ENCODE data around the gene SH2D3C.

The SH2D3C gene

DNA sequence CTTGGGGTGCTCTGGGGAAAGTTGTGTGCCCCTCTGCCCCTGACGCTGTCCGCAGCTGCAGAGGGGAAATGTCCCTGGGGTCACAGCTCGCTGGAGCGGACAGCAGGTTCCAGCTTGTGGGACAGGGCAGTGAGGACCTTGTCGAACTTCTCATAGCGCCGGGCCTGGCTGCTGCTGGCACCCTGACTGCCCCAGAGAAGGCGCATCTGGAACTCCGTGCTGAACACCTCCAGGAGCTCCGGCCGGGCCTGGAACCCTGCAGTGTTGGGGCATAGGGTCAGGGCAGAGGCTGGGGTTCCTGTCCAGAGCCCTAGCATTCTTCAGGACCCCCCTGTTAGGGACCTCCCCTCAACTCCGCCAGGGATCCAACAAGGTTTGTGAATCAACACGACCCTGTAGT, 39.8 kb downstream of the SH2D3C start:
- DNase-seq (ENCODE audit: low read depth), result no peak

DNA sequence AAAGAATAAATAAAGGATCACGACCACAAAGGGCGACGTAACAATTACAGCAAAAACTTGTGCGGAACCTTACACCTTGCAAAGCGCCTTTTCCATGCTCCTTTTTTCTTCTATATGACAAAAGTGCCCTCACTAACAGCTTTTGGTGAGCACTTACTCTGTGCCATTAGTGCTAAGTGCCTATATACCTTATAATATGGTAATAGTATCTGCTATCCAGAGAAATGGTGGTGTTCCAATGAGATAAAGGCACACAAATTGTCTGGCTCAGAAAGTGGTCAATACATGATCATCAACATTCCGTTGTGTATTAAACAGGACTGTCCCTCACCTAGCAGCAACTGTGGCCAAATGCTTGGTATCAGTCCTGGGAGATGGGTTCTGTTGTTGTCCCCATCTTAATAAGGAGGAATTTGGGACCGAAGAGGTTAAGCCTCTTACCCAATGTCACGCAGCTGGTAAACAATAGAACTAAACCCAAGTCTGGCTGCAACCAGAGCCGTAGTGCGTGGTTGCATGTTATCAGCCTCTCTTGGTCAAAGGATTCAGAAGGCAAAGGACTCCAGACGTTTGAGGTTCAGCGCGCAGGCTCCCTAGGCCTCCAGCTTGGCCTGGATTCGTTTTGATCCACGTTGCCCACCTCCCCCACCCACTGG, 42.8 kb downstream of the SH2D3C start:
- DNase-seq (ENCODE audit: low read depth), result no peak

GRCh38 chr9:127734747-127735529, 43.5 kb downstream of the SH2D3C start, which contains the start of gene TOR2A:
TSS of gene TOR2A (minus strand) at chr9:127735294. CDS start at chr9:127735270, 24 bp downstream.
- peak; percentile 96 for DNase-seq (ENCODE audit: low read depth)

DNA sequence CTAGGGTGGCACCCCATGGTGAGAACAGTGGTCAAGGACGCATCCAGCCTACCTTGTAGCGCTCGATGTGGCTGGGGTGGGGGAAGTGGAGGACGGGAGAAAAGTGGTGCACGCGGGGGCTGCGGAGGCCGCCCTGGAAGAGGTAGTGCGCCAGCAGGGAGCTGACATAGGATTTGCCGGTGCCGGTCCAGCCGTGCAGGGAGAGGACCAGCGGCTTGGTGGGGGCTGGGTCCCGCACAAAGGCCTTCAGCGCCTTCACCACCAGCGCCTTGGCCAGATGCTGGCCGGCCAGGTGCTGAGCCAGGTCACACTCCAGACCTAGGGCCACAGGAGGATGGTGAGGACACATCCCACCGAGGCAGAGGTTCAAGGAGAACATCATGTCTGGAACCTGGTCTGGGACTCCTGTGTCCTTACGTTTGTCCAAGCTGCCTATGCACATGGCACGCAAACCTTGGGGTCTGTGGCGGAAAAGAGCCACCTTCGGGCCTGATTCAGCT, 44.2 kb downstream of the SH2D3C start:
- no peak for DNase-seq (ENCODE audit: low read depth)

DNA sequence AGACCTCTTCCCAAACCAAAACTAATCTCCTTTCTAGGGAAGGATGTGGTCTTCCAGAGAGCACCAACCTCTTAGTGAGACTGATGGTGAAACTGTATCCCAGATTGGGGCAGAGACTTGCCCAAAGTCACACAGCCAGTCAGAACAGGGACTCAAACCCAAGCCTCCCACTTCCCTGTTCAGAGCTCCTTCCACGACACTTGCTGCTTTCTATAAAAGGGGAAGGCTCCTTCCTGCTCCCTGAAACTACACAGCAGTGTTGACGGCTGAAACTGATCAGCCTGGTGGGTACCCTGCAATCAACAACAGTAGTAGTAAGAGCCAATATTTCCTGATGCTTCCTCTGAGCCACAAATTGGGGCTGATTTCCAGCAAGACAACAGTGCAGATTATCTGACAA, 44.9 kb downstream of the SH2D3C start:
- DNase-seq (ENCODE audit: low read depth), result no peak

- DNase-seq (ENCODE audit: low read depth), result no peak
Measured at GRCh38 chr9:127732444-127732843, 46.0 kb downstream of the SH2D3C start.

GRCh38 chr9:127731938-127732337, 46.5 kb downstream of the SH2D3C start:
- no peak for DNase-seq (ENCODE audit: low read depth)

DNA sequence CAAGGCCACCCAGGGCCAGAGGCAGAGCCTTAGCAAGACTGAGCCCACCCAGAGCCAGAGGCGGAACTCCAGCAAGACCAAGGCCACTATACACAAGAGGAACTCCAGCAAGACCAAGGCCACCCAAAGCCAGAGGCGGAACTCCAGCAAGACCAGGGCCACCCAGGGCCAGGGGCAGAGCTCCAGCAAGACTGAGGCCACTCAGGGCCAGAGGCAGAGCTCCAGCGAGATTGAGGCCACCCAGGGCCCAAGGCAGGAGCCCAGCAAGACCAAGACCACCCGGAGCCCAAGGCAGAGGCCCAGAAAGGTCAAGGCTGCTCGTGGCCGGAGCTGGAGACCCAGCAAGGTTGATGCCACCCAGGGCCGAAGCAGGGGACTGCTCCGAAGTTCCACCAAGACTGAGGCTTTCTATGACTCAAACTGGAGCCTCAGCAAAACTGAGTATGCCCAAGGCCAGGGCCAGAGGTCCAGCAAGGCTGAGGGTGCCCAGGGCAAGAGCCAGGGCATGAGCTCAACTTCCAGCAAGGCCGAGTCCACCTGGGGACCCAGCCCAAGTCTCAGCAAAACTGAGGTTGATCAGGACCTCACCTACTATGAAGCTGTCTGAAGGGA, 47.6 kb downstream of the SH2D3C start:
- no peak for DNase-seq (ENCODE audit: low read depth)

DNA sequence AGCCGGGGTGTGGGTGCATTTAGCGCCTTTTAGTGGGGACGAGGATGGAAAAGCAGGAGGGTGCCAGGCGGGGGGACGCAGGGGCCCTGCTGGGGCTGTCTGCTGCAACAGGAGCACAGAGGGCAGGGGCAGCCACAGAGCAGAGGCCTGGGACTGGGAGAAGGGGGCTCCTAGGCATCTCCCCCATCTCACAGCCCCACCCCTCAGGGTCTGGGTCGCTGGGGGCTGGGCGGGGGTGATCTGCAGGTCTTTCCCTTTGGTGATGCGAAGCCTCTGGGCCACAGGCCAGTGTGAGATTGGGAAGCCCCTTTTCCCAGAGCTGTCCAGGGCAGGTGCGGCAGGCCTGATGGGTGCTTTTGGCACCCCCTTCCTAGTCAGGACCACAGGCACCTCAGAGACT, 48.2 kb downstream of the SH2D3C start:
- DNase-seq (ENCODE audit: low read depth), result no peak

- no peak for DNase-seq (ENCODE audit: low read depth)
Measured at GRCh38 chr9:127729522-127730256, 48.8 kb downstream of the SH2D3C start.

GRCh38 chr9:127728808-127729207, 49.7 kb downstream of the SH2D3C start:
- no peak for DNase-seq (ENCODE audit: low read depth)

DNA sequence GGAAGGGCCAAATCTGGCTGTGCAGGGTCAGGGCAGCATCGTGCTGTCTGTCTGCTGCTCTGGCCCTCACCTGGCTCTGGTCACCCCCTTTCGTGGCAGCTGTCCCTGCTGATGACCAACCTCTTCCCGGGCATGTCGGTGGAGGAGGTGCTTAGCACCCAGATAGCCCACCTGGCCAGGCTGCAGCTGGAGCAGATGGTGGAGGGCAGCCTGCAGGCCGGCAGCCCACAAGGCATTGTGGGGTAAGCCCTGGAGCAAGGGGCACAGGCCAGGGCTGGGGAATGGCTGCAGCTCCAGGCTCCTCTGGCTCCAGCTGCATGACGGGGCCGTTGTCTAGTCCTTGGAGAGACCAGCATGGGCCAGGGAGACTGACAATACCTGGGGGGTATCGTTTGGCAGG, 51.6 kb downstream of the SH2D3C start:
- DNase-seq (ENCODE audit: low read depth), result no peak

DNA sequence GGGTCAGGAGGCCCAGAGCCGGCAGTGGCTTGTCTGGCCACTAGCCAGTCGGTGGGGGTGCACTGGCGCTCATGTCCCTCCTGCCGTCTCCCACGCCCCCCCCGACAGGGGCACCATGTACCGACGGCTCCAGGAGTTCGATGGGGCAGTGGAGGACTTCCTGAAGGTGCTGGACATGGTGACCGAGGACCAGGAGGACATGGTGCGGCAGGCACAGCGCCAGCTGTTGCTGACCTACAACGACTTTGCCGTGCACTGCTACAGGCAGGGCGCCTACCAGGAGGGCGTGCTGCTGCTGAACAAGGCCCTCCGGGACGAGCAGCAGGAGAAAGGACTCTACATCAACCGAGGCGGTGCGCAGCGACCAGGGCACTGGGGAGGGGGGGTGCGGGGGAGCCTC, 54.5 kb downstream of the SH2D3C start:
- no peak for DNase-seq (ENCODE audit: low read depth)

- no peak for DNase-seq (ENCODE audit: low read depth)
Measured at GRCh38 chr9:127723444-127723843, 55.0 kb downstream of the SH2D3C start.

DNA sequence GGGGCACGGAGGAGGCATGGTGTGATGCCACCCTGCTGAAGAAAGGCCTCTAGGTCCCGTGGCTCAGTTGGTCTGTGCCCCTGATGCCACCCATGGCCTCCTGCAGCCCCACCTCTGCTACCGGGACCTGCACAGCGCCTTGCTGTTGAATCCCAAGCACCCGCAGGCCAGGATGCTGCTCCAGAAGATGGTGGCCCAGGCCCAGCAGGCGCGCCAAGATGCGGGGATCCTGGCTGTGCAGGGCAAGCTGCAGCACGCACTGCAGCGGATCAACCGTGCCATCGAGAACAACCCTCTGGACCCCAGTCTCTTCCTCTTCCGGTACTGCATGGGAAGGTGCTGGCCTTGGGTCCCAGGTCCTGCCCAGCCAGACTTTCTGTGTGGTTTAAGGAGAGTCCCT, 55.5 kb downstream of the SH2D3C start:
- no peak for DNase-seq (ENCODE audit: low read depth)

DNA sequence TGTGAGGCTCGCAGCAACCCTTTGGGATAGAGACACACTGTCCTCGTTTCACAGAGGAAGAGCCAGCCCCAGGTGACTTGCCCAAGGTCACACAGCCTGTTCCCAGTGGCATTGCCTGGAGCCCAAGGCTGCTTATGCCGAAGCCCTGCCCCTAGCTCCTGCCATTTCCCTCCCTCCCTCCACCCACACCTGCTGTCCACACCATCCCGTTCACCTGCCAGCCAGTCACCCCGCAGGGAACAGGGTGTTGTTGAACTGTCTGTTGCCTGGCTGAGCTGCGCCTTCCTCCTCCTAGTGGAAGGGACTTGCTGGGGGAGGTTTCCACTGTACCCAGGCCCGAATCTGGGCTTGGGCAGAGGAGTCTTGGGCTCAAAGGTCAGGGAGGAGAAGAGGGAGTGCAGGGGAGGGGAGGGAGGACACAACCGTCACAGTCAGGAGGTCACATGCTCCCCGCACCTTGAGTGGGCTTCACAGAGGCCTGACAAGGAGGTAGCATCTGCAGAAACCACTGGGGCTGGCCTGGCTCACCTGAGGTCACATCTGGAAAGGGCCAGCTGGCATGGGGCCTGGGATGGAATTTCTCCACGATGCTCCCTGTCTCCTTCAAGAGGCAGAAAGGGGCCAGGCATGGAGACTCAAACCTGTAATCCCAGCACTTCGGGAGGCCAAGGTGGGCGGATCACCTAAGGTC, 56.3 kb downstream of the SH2D3C start:
- DNase-seq (ENCODE audit: low read depth), result no peak

DNA sequence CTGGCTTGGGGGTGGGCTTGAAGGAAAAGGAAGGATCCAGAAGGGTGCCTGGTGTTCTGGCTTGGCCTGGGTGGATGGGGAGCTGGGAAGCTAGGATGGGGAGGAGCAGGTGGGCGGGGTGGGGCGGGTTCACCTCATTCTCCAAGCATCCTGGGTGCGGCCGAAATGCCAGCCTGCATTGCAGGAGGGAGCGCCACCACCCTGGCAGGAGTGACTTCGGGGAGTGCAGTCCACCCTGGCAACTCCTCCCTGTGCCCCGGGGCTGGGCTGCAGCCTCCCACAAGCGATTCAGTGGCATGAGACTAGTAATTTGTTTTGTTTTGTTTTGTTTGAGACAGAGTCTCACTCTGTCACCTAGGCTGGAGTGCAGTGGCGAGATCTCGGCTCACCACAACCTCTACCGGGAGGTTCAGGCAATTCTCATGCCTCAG, 57.1 kb downstream of the SH2D3C start:
- DNase-seq (ENCODE audit: low read depth), result no peak

DNA sequence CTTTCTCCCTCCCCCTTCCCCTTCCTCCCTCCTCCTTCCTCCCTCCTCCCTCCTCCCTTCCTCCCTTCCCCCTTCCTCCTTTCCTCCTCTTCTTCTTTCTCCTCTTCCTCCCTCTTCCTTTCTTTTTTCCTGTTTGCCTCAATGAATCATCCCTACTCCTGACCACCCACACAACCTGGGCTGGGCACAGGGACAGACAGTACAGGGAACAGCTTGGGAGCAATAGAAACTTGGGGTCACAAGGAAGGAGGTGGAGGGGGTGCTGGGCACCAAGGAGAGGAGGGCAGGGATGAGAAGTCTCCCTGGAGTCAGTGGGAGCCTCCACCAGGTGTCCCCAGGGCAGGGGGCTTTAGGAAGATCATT, 57.6 kb downstream of the SH2D3C start:
- DNase-seq (ENCODE audit: low read depth), result no peak

GRCh38 chr9:127720031-127720864, 58.2 kb downstream of the SH2D3C start:
- no peak for DNase-seq (ENCODE audit: low read depth)

GRCh38 chr9:127717766-127718165, 60.7 kb downstream of the SH2D3C start:
- no peak for DNase-seq (ENCODE audit: low read depth)

DNA sequence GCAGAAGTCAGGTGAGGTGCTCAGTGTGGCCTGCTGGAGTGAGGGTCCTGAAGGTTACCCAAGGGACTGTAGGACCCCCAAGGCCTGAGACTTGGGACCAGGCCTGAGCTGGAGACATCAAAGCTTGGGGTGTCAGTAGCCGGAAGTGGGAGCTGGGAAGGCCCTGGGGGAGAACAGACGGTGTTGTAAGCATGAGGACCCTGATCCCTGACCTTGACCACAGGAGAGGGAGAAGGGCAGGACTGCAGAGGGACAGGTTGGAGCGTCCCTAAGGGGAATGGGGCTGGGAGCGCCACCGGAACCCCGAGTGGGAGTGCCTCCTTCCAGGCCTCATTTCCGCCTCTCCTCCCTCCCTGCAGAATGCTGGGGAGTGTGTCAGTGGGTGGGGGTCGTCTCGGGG, 62.1 kb downstream of the SH2D3C start:
- DNase-seq (ENCODE audit: low read depth), result no peak

Data from stimulated activated CD8-positive, alpha-beta memory T cell treated with anti-CD3 and anti-CD28 coated beads, Interleukin-12 subunit alpha, Interleukin-12 subunit beta, amount 100 ng/mL, for 4 hours (primary cell).